Peyer's patch (tissue), 4 donors: ENCODE results near the gene OVOL3. TPM values are rescaled to one million over a fixed set of nuclear protein-coding genes. Genes with fewer than 3 reads are reported as not detected.

Experiments
- DNase-seq, 3 donors: peaks; one replicate each; pipeline ENCODE4 v3.0.0-alpha.2; 2017 to 2019
- H3K27ac ChIP-seq, 4 donors: fragments of 200-600 bp; sonication (generic); one replicate each; pipeline ENCODE4 v1.5.1; 2016 to 2019
- H3K27me3 ChIP-seq, 2 donors: fragments of 200-600 bp; sonication (generic); one replicate each; pipeline ENCODE4 v1.5.1; 2019
- H3K36me3 ChIP-seq, 3 donors: fragments of 200-600 bp; sonication (generic); one replicate each; pipeline ENCODE4 v1.5.1; 2016 to 2019
- H3K4me1 ChIP-seq, 4 donors: fragments of 200-600 bp; sonication (generic); one replicate each; pipeline ENCODE4 v1.5.1; 2016 to 2019
- H3K4me3 ChIP-seq, 4 donors: fragments of 200-600 bp; sonication (generic); 1 replicate in 3 of 4; 2 replicates in 1 of 4; pipeline ENCODE4 v1.5.1; 2016 to 2019; ENCODE audit warnings: mild to moderate bottlenecking in 1 of 4
- H3K9me3 ChIP-seq, 4 donors: fragments of 200-600 bp; sonication (generic); one replicate each; pipeline ENCODE4 v1.5.1; 2016 to 2019; ENCODE audit warnings: mild to moderate bottlenecking in 1 of 4
- POLR2A ChIP-seq, 2 donors: fragments of 450-650 bp; IDR thresholded peaks; one replicate each; pipeline ENCODE4 v1.5.1; 2017; ENCODE audit warnings: antibody characterized with exemption in 2 of 2, mild to moderate bottlenecking in 2 of 2, moderate library complexity in 2 of 2
- total RNA-seq, 4 donors: library from RNA; depleted of rRNA; stranded (reverse); fragments of >200 nt; gene quantifications; one replicate each; pipeline ENCODE4 v1.1.0, GENCODE V29; 2016
- TF ChIP-seq, protein P1 (sequence below), 6 experiments: fragments of 450-650 bp in 4 of 6; fragments of 200-600 bp in 2 of 6; sonication (generic) in 1 of 6; IDR thresholded peaks; one replicate each; pipeline ENCODE4 v1.5.1; 2017 to 2019; ENCODE audit warnings: antibody characterized with exemption in 6 of 6, mild to moderate bottlenecking in 3 of 6, moderate library complexity in 1 of 6

Gene OVOL3
- total RNA-seq, 4 donors from 2014 or later, result not detected

- peak in 1 of 3 donors; percentile 53 for DNase-seq
- peaks cover 0 to 56% (median 0%) of the 10 kb centered on the region in 3 donors for H3K36me3 ChIP-seq
- peak overlapping the region; percentile 27 to 59 (median 42) for H3K4me3 ChIP-seq
These were observed 40.4 kb downstream of the OVOL3 start for GRCh38 chr19:36151144-36152018.

GRCh38 chr19:36152019-36152351 is 41.0 kb downstream of the OVOL3 start:
- no peak for DNase-seq
- H3K4me1 ChIP-seq, result peaks cover 0 to 4% (median 0%) of the 10 kb centered on the region in 4 donors
- no peaks in the 10 kb centered on the region for H3K27me3 ChIP-seq
- H3K9me3 ChIP-seq, result no peaks in the 10 kb centered on the region
- no peak for TF ChIP-seq POLR2A (IDR thresholded peaks at IDR 0.05)
- TF ChIP-seq, protein P1, sequence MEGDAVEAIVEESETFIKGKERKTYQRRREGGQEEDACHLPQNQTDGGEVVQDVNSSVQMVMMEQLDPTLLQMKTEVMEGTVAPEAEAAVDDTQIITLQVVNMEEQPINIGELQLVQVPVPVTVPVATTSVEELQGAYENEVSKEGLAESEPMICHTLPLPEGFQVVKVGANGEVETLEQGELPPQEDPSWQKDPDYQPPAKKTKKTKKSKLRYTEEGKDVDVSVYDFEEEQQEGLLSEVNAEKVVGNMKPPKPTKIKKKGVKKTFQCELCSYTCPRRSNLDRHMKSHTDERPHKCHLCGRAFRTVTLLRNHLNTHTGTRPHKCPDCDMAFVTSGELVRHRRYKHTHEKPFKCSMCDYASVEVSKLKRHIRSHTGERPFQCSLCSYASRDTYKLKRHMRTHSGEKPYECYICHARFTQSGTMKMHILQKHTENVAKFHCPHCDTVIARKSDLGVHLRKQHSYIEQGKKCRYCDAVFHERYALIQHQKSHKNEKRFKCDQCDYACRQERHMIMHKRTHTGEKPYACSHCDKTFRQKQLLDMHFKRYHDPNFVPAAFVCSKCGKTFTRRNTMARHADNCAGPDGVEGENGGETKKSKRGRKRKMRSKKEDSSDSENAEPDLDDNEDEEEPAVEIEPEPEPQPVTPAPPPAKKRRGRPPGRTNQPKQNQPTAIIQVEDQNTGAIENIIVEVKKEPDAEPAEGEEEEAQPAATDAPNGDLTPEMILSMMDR (IDR thresholded peaks at IDR 0.05), result no peak
- H3K27ac ChIP-seq, result peak overlapping the region; percentile 69 to 98 (median 82)
- H3K4me3 ChIP-seq, result peak overlapping the region; percentile 27 to 59 (median 42)
- H3K36me3 ChIP-seq, result peaks cover 0 to 50% (median 0%) of the 10 kb centered on the region in 3 donors

More at GRCh38 chr19:36151144-36152018, 40.4 kb downstream of the OVOL3 start:
- Histone ChIP-seq H3K4me1 (peaks cover 0 to 4% (median 0%) of the 10 kb centered on the region in 4 donors), H3K27me3 (no peaks in the 10 kb centered on the region), H3K9me3 (no peaks in the 10 kb centered on the region), H3K27ac (peak overlapping the region; percentile 69 to 98 (median 82))
- TF ChIP-seq, protein P1 (IDR thresholded peaks at IDR 0.05), result no peak
- TF ChIP-seq POLR2A (IDR thresholded peaks at IDR 0.05), result no peak

- Histone ChIP-seq H3K36me3 (peaks cover 0 to 45% (median 0%) of the 10 kb centered on the region in 3 donors), H3K4me1 (peaks cover 0 to 4% (median 0%) of the 10 kb centered on the region in 4 donors), H3K27me3 (no peaks in the 10 kb centered on the region), H3K4me3 (peak within 1 kb of the TSS; percentile 27 to 59 (median 42)), H3K27ac (peak within 1 kb of the TSS; percentile 69 to 98 (median 82)), H3K9me3 (no peaks in the 10 kb centered on the region)
- no peak for TF ChIP-seq POLR2A (IDR thresholded peaks at IDR 0.05)
- TF ChIP-seq, protein P1 (IDR thresholded peaks at IDR 0.05), result no peak
- peak in 2 of 3 donors; percentile 61 to 62 for DNase-seq
These were observed 41.6 kb downstream of the OVOL3 start, which contains the start of gene COX7A1 for GRCh38 chr19:36152352-36153091. Gene COX7A1, minus strand, starts transcription at chr19:36152447. Its CDS starts 40 bp downstream, at chr19:36152407.

DNA sequence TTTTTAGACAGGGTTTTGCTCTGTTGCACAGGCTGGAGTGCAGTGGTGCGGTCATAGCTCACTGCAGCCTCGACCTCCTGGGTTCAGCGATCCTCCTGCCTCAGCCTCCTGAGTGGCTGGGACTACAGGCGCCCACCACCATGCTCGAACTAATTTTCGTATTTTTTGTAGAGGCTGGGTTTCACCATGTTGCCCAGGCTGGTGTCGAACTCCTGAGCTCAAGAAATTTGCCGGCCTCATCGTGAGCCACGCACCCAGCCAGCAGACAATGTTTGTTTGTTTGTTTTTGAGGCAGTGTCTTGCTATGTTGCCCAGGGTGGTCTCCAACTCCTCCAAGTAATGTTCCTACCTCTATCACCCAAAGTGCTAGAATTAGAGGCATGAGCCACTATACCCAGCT is 42.2 kb downstream of the OVOL3 start:
- peaks cover 0 to 4% (median 0%) of the 10 kb centered on the region in 4 donors for H3K4me1 ChIP-seq
- peak overlapping the region in 3 of 4 donors; percentile 20 to 98 (median 69) for H3K27ac ChIP-seq
- peaks cover 0 to 39% (median 0%) of the 10 kb centered on the region in 3 donors for H3K36me3 ChIP-seq
- no peak overlapping the region for H3K4me3 ChIP-seq
- no peaks in the 10 kb centered on the region for H3K9me3 ChIP-seq
- no peak for TF ChIP-seq POLR2A (IDR thresholded peaks at IDR 0.05)
- TF ChIP-seq, protein P1 (IDR thresholded peaks at IDR 0.05), result no peak
- no peaks in the 10 kb centered on the region for H3K27me3 ChIP-seq
- peak in 1 of 3 donors; percentile 19 for DNase-seq

DNA sequence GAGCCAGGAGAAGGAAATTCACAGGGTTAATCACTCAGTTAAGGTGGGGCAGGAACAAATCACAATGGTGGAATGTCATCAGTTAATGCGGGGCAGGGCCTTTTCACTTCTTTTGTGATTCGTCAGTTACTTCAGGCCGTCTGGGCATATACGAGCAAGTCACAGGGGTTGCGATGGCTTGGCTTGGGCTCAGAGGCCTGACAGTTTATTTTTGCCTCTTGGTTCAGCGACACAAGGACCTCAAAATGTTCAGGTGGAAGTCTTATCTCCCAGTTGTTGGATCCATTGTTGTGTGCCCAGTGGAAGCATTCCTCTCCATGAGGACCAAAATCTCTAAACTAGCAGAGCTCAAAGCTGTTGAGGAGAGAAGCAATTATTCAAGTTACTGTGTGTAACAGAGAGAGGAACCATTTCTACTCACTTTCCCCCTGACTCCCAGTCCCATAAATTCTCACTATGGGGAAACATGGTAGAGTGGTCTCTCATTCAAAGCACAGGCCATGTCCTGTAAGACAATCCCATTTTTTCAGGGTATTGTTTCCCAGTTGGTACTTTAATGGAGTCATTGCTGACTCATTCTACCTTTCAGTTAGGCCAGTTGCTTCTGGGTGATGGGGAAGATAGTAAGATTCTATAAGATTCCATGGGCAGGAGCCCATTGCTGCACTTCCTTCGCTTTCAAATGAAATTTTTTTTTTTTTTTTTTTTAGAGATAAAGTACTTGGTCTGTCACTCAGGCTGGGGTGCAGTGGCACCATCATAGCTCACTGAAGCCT is 50.1 kb downstream of the OVOL3 start:
- no peak overlapping the region for H3K4me3 ChIP-seq
- H3K9me3 ChIP-seq, result no peaks in the 10 kb centered on the region
- H3K4me1 ChIP-seq, result no peaks in the 10 kb centered on the region
- DNase-seq, result no peak
- H3K27ac ChIP-seq, result no peak overlapping the region
- H3K27me3 ChIP-seq, result no peaks in the 10 kb centered on the region
- H3K36me3 ChIP-seq, result peaks cover 0 to 7% (median 0%) of the 10 kb centered on the region in 3 donors
- TF ChIP-seq, protein P1 (IDR thresholded peaks at IDR 0.05), result no peak
